Measurements from ENCODE around the gene FHAD1.

DNA sequence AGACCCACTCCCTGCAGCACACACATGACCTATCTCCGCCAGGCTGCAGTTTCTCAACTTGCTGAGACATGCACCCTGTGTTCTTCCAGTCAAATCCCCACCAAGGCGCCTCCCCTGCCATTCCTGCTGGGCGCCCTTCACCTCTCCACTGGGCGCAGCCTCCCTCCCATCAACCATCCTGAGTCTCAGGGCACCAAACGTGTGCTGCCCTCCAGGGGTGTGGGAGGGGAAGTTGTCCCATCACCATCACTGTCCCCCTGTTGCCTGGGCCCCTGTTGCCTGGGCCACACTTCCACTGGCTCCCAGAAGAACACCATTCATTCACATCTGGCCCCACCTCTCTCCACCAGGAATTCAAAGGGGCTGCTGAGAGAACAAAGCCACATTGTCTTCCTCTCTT, 117.7 kb downstream of the FHAD1 start:
- TF ChIP-seq, protein P1, sequence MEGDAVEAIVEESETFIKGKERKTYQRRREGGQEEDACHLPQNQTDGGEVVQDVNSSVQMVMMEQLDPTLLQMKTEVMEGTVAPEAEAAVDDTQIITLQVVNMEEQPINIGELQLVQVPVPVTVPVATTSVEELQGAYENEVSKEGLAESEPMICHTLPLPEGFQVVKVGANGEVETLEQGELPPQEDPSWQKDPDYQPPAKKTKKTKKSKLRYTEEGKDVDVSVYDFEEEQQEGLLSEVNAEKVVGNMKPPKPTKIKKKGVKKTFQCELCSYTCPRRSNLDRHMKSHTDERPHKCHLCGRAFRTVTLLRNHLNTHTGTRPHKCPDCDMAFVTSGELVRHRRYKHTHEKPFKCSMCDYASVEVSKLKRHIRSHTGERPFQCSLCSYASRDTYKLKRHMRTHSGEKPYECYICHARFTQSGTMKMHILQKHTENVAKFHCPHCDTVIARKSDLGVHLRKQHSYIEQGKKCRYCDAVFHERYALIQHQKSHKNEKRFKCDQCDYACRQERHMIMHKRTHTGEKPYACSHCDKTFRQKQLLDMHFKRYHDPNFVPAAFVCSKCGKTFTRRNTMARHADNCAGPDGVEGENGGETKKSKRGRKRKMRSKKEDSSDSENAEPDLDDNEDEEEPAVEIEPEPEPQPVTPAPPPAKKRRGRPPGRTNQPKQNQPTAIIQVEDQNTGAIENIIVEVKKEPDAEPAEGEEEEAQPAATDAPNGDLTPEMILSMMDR (IDR thresholded peaks at IDR 0.05), result no peak
- no peak for TF ChIP-seq POLR2A (IDR thresholded peaks at IDR 0.05)

Data from right lobe of liver (tissue), 4 donors.